ENCODE measurements around the gene TMEM132C. TPM values are rescaled to one million over a fixed set of nuclear protein-coding genes. Genes with fewer than 3 reads are reported as not detected.

TMEM132C gene
- total and polyA plus RNA-seq, 4 donors: 0.05 to 0.08 (median 0.05) TPM; not detected in 1

DNA sequence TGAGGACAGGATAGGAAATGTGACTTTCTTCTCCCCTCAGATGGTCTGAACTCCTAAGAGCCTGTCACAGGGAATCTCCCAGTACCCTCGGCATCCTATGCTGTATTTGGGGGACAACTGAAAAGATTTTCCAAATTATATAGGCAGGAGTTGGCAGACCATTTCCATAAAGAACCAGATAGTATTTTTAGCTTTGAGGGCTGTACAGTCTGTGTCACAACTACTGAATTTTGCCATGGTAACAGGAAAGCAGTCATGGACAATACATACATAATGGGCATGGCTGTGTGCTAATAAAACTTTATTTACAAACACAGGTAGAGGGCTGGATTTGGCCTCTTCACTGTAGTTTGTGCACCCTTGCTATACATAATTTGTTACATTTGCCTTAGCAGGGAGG lies 30.4 kb upstream of the TMEM132C start (continued):
- no peak for TF ChIP-seq CTCF (IDR thresholded peaks at IDR 0.05; ENCODE audit: low read depth, low read length, missing input control)
- no peak for TF ChIP-seq TAF1 (conservative IDR thresholded peaks at IDR 0.05)
- TF ChIP-seq ATF3 (IDR thresholded peaks at IDR 0.05): no peak
- no peak for TF ChIP-seq RAD21 (IDR thresholded peaks at IDR 0.05)
- no peak for TF ChIP-seq NR2F2 (IDR thresholded peaks at IDR 0.05)

GRCh38 chr12:128240745-128241144 lies 26.2 kb upstream of the TMEM132C start:
- Histone ChIP-seq H3K27me3 (ENCODE audit: control insufficient read depth in 4 of 4, insufficient read depth in 4 of 4, low read length in 3 of 4) (no peaks in the 10 kb centered on the region), H3K9me3 (ENCODE audit: control insufficient read depth in 4 of 4, low read length in 3 of 4) (peaks cover 0 to 6% (median 2%) of the 10 kb centered on the region in 4 donors), H3K4me1 (ENCODE audit: control insufficient read depth in 4 of 4, insufficient read depth in 4 of 4, low read length in 3 of 4) (no peaks in the 10 kb centered on the region), H3K9ac (ENCODE audit: low read depth in 1 of 2, low read length in 2 of 2) (no peak overlapping the region), H3K4me3 (ENCODE audit: low read depth in 1 of 3, low read length in 3 of 3) (no peak overlapping the region), H3K27ac (ENCODE audit: low read depth in 1 of 2, low read length in 2 of 2) (no peak overlapping the region), H3K36me3 (ENCODE audit: control insufficient read depth in 4 of 4, insufficient read depth in 3 of 4, low read depth in 1 of 4, low read length in 3 of 4) (no peaks in the 10 kb centered on the region)
- TF ChIP-seq RAD21 (IDR thresholded peaks at IDR 0.05) (no peak), FOXA1 (IDR thresholded peaks at IDR 0.05) (no peak), TAF1 (conservative IDR thresholded peaks at IDR 0.05) (no peak), EGR1 (IDR thresholded peaks at IDR 0.05; ENCODE audit: low read depth in 2 of 2) (no peak), NR2F2 (IDR thresholded peaks at IDR 0.05) (no peak), HNF4G (IDR thresholded peaks at IDR 0.05) (no peak), HNF4A (conservative IDR thresholded peaks at IDR 0.05) (no peak), RXRA (IDR thresholded peaks at IDR 0.05) (no peak), JUND (IDR thresholded peaks at IDR 0.05) (no peak), FOXA2 (IDR thresholded peaks at IDR 0.05) (no peak), YY1 (IDR thresholded peaks at IDR 0.05) (no peak), REST (IDR thresholded peaks at IDR 0.05) (no peak)
- TF ChIP-seq, protein P1, sequence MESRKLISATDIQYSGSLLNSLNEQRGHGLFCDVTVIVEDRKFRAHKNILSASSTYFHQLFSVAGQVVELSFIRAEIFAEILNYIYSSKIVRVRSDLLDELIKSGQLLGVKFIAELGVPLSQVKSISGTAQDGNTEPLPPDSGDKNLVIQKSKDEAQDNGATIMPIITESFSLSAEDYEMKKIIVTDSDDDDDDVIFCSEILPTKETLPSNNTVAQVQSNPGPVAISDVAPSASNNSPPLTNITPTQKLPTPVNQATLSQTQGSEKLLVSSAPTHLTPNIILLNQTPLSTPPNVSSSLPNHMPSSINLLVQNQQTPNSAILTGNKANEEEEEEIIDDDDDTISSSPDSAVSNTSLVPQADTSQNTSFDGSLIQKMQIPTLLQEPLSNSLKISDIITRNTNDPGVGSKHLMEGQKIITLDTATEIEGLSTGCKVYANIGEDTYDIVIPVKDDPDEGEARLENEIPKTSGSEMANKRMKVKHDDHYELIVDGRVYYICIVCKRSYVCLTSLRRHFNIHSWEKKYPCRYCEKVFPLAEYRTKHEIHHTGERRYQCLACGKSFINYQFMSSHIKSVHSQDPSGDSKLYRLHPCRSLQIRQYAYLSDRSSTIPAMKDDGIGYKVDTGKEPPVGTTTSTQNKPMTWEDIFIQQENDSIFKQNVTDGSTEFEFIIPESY (IDR thresholded peaks at IDR 0.05): no peak
- TF ChIP-seq, protein P2, sequence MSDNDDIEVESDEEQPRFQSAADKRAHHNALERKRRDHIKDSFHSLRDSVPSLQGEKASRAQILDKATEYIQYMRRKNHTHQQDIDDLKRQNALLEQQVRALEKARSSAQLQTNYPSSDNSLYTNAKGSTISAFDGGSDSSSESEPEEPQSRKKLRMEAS (IDR thresholded peaks at IDR 0.05): no peak
- no peak for DNase-seq (ENCODE audit: low spot score)
- 62% methylated on average over 2 of the region's 2 CpGs for WGBS

Data from liver (tissue), 9 donors.